SK-N-SH (cell line): Measurements from ENCODE around the gene OR8G1. TPM values are rescaled to one million over a fixed set of nuclear protein-coding genes. Genes with fewer than 3 reads are reported as not detected.

Experiments
- CTCF ChIA-PET: fragments of 300-600, 350-600 bp; formaldehyde crosslinking; extraction: SDS; loops from one replicate; lab custom pipeline; 2021; lab: Yijun Ruan, JAX
- POLR2A ChIA-PET: fragments of 350-600 bp; sonication (Branson Sonifier 250); formaldehyde crosslinking; extraction: SDS; loops from one replicate; lab custom pipeline; 2020; ENCODE audit warnings: antibody characterized with exemption, inconsistent platforms; lab: Yijun Ruan, JAX
- DNase-seq: peaks from one replicate; pipeline ENCODE4 v3.0.0; 2012
- H2AFZ ChIP-seq: fragments of 200-600 bp; sonication (generic); 2 replicates; pipeline ENCODE4 v1.8.1; 2016; ENCODE audit warnings: antibody characterized with exemption, mild to moderate bottlenecking, low read depth
- H3F3A ChIP-seq: fragments of 200-600 bp; sonication (generic); replicated peaks from 2 replicates; pipeline ENCODE3; 2016; ENCODE audit warnings: antibody characterized with exemption, mild to moderate bottlenecking; ENCODE audit not compliant: insufficient read depth
- H3K27ac ChIP-seq, 2 experiments: fragments of 200-500 bp in 1 of 2; fragments of 200-600 bp in 1 of 2; sonication (Bioruptor generic) in 1 of 2; sonication (generic), shearing (Covaris generic) in 1 of 2; 2 replicates each; pipeline versions ENCODE4 v1.5.1 to v1.6.1; 2014 to 2016; ENCODE audit warnings: low read depth in 2 of 2, inconsistent platforms in 1 of 2, low read length in 1 of 2, mild to moderate bottlenecking in 1 of 2, mixed read lengths in 1 of 2
- H3K27me3 ChIP-seq: fragments of 200-600 bp; sonication (generic), shearing (Covaris generic); 2 replicates; pipeline ENCODE4 v1.6.1; 2016; ENCODE audit warnings: mixed run types; ENCODE audit not compliant: insufficient read depth
- H3K36me3 ChIP-seq, 2 experiments: fragments of 200-500 bp in 1 of 2; fragments of 200-600 bp in 1 of 2; sonication (Bioruptor generic) in 1 of 2; sonication (generic) in 1 of 2; replicated peaks in 1 of 2; 2 replicates each; pipeline versions ENCODE3 to v1.5.1; 2014 to 2016; ENCODE audit warnings: low read length in 1 of 2, mild to moderate bottlenecking in 1 of 2; ENCODE audit not compliant: insufficient read depth in 2 of 2, control insufficient read depth in 1 of 2
- H3K4me1 ChIP-seq, 2 experiments: fragments of 200-500 bp in 1 of 2; fragments of 200-600 bp in 1 of 2; sonication (Bioruptor generic) in 1 of 2; sonication (generic), shearing (Covaris generic) in 1 of 2; 2 replicates each; pipeline versions ENCODE4 v1.5.1 to v1.6.1; 2014 to 2016; ENCODE audit warnings: low read depth in 1 of 2, low read length in 1 of 2, mixed run types in 1 of 2; ENCODE audit not compliant: insufficient read depth in 2 of 2, control insufficient read depth in 1 of 2
- H3K4me2 ChIP-seq: fragments of 200-600 bp; sonication (generic), shearing (Covaris generic); 2 replicates; pipeline ENCODE4 v1.6.1; 2017; ENCODE audit warnings: mixed run types
- H3K4me3 ChIP-seq, 2 experiments: fragments of 200-500 bp in 1 of 2; fragments of 200-600 bp in 1 of 2; sonication (Bioruptor generic) in 1 of 2; sonication (generic), shearing (Covaris generic) in 1 of 2; 2 replicates each; pipeline versions ENCODE4 v1.5.1 to v1.8.1; 2014 to 2016; ENCODE audit warnings: low read depth in 2 of 2, inconsistent platforms in 1 of 2, low read length in 1 of 2, mild to moderate bottlenecking in 1 of 2, mixed read lengths in 1 of 2, moderate library complexity in 1 of 2
- H3K79me2 ChIP-seq: fragments of 200-600 bp; sonication (generic); 2 replicates; pipeline ENCODE4 v1.8.1; 2017; ENCODE audit warnings: mild to moderate bottlenecking; ENCODE audit not compliant: insufficient read depth
- H3K9ac ChIP-seq: fragments of 200-600 bp; sonication (generic); 2 replicates; pipeline ENCODE4 v1.6.1; 2017; ENCODE audit warnings: mixed run types
- H3K9me2 ChIP-seq: fragments of 200-600 bp; sonication (generic); 2 replicates; pipeline ENCODE4 v1.6.1; 2017; ENCODE audit warnings: mixed run types
- H3K9me3 ChIP-seq: fragments of 200-600 bp; sonication (generic); 2 replicates; pipeline ENCODE4 v1.6.1; 2017; ENCODE audit warnings: mixed run types, mild to moderate bottlenecking, moderate library complexity
- H4K20me1 ChIP-seq: fragments of 200-600 bp; sonication (generic); 2 replicates; pipeline ENCODE4 v1.6.1; 2017; ENCODE audit warnings: mild to moderate bottlenecking, mixed run types; ENCODE audit not compliant: insufficient read depth
- CHD2 ChIP-seq: fragments of 150-350 bp; IDR thresholded peaks from 2 replicates; pipeline ENCODE4 v1.6.1; 2018; ENCODE audit warnings: low read length; ENCODE audit not compliant: partially characterized antibody
- ELF1 ChIP-seq: IDR thresholded peaks from 2 replicates; pipeline ENCODE4 v1.4.0; 2012
- FOXJ3 ChIP-seq: sonication (generic); formaldehyde crosslinking; IDR thresholded peaks from 2 replicates; pipeline ENCODE4 v1.5.1; 2020; ENCODE audit warnings: mild to moderate bottlenecking, missing genetic modification reagents
- GABPA ChIP-seq: IDR thresholded peaks from 2 replicates; pipeline ENCODE4 v1.4.0; 2012; ENCODE audit warnings: low read depth, mild to moderate bottlenecking
- IRF3 ChIP-seq: fragments of 150-350 bp; IDR thresholded peaks from 2 replicates; pipeline ENCODE4 v1.6.1; 2016; ENCODE audit warnings: mild to moderate bottlenecking, low read depth, low read length
- JUND ChIP-seq: IDR thresholded peaks from 2 replicates; pipeline ENCODE4 v1.4.0; 2012
- MEF2A ChIP-seq: IDR thresholded peaks from 2 replicates; pipeline ENCODE4 v1.4.0; 2012; ENCODE audit warnings: low read depth, borderline replicate concordance
- MXI1 ChIP-seq: IDR thresholded peaks from 2 replicates; pipeline ENCODE4 v1.6.1; 2012; ENCODE audit warnings: mild to moderate bottlenecking, low read depth, low read length, improper control_type of control experiment
- RAD21 ChIP-seq: IDR thresholded peaks from 2 replicates; pipeline ENCODE4 v1.6.1; 2012; ENCODE audit warnings: mild to moderate bottlenecking, low read length
- RCOR1 ChIP-seq: fragments of 150-350 bp; IDR thresholded peaks from 2 replicates; pipeline ENCODE4 v1.6.1; 2017; ENCODE audit warnings: antibody characterized with exemption, low read length
- RXRA ChIP-seq: IDR thresholded peaks from 2 replicates; pipeline ENCODE4 v1.4.0; 2012; ENCODE audit warnings: low read depth, mild to moderate bottlenecking, borderline replicate concordance
- TAF1 ChIP-seq: IDR thresholded peaks from 2 replicates; pipeline ENCODE4 v1.6.1; 2012; ENCODE audit warnings: low read depth, mild to moderate bottlenecking, low read length, moderate library complexity, borderline replicate concordance
- TCF12 ChIP-seq: IDR thresholded peaks from 2 replicates; pipeline ENCODE4 v1.4.0; 2012
- TEAD4 ChIP-seq: IDR thresholded peaks from 2 replicates; pipeline ENCODE4 v1.4.0; 2012; ENCODE audit warnings: mild to moderate bottlenecking, borderline replicate concordance; ENCODE audit not compliant: insufficient read depth
- whole genome bisulfite sequencing: methylation state at CpG from one replicate; pipeline ENCODE4 v1.1.6; 2017; ENCODE audit warnings: low lambda C conversion rate; 5-methylcytosine and 5-hydroxymethylcytosine counted together
- polyA plus RNA-seq, 3 experiments: library from polyadenylated mRNA; depleted of rRNA; stranded (reverse); fragments of >200 nt; gene quantifications; 2 replicates each; pipeline ENCODE4 v1.2.3, GENCODE V29; 2012
- TF ChIP-seq, protein P1 (sequence below): IDR thresholded peaks from 2 replicates; pipeline ENCODE4 v1.6.1; 2012; ENCODE audit warnings: mild to moderate bottlenecking, low read depth, low read length, moderate library complexity
- TF ChIP-seq, protein P2 (sequence below): fragments of 150-350 bp; IDR thresholded peaks from 2 replicates; pipeline ENCODE4 v1.6.1; 2017; ENCODE audit warnings: antibody characterized with exemption, low read length, low read depth, borderline replicate concordance
- TF ChIP-seq, protein P3 (sequence below): IDR thresholded peaks from 2 replicates; pipeline ENCODE4 v1.4.0; 2012; ENCODE audit warnings: low read depth
- TF ChIP-seq, protein P4 (sequence below): IDR thresholded peaks from 2 replicates; pipeline ENCODE4 v1.4.0; 2012; ENCODE audit warnings: low read depth, borderline replicate concordance

OR8G1 gene
- polyA plus RNA-seq, 1 of the 3 experiments (the other 2 are of a cell fraction), result not detected

- Histone ChIP-seq H3K27ac (no peak overlapping the region), H3K9ac (no peak overlapping the region), H3K79me2 (no peaks in the 10 kb centered on the region), H3K27me3 (no peaks in the 10 kb centered on the region; the same call in 1 of the 2 replicates), H3K9me2 (no peaks in the 10 kb centered on the region), H3K4me2 (no peak overlapping the region), H3F3A (no peaks in the 10 kb centered on the region), H4K20me1 (no peaks in the 10 kb centered on the region), H3K4me3 (no peak overlapping the region), H3K4me1 (no peaks in the 10 kb centered on the region), H3K36me3 (no peaks in the 10 kb centered on the region), H3K9me3 (no peaks in the 10 kb centered on the region), H2AFZ (no peak overlapping the region)
- TF ChIP-seq TCF12 (no peak), ELF1 (no peak), FOXJ3 (no peak), GABPA (no peak), TAF1 (no peak), TEAD4 (no peak), CHD2 (no peak), IRF3 (no peak), JUND (no peak), RCOR1 (no peak), MEF2A (no peak), RAD21 (no peak), RXRA (no peak), MXI1 (no peak)
- TF ChIP-seq, protein P1, sequence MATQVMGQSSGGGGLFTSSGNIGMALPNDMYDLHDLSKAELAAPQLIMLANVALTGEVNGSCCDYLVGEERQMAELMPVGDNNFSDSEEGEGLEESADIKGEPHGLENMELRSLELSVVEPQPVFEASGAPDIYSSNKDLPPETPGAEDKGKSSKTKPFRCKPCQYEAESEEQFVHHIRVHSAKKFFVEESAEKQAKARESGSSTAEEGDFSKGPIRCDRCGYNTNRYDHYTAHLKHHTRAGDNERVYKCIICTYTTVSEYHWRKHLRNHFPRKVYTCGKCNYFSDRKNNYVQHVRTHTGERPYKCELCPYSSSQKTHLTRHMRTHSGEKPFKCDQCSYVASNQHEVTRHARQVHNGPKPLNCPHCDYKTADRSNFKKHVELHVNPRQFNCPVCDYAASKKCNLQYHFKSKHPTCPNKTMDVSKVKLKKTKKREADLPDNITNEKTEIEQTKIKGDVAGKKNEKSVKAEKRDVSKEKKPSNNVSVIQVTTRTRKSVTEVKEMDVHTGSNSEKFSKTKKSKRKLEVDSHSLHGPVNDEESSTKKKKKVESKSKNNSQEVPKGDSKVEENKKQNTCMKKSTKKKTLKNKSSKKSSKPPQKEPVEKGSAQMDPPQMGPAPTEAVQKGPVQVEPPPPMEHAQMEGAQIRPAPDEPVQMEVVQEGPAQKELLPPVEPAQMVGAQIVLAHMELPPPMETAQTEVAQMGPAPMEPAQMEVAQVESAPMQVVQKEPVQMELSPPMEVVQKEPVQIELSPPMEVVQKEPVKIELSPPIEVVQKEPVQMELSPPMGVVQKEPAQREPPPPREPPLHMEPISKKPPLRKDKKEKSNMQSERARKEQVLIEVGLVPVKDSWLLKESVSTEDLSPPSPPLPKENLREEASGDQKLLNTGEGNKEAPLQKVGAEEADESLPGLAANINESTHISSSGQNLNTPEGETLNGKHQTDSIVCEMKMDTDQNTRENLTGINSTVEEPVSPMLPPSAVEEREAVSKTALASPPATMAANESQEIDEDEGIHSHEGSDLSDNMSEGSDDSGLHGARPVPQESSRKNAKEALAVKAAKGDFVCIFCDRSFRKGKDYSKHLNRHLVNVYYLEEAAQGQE, result no peak
- TF ChIP-seq, protein P2, sequence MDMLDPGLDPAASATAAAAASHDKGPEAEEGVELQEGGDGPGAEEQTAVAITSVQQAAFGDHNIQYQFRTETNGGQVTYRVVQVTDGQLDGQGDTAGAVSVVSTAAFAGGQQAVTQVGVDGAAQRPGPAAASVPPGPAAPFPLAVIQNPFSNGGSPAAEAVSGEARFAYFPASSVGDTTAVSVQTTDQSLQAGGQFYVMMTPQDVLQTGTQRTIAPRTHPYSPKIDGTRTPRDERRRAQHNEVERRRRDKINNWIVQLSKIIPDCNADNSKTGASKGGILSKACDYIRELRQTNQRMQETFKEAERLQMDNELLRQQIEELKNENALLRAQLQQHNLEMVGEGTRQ, result no peak
- TF ChIP-seq, protein P3, sequence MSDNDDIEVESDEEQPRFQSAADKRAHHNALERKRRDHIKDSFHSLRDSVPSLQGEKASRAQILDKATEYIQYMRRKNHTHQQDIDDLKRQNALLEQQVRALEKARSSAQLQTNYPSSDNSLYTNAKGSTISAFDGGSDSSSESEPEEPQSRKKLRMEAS, result no peak
- TF ChIP-seq, protein P4, sequence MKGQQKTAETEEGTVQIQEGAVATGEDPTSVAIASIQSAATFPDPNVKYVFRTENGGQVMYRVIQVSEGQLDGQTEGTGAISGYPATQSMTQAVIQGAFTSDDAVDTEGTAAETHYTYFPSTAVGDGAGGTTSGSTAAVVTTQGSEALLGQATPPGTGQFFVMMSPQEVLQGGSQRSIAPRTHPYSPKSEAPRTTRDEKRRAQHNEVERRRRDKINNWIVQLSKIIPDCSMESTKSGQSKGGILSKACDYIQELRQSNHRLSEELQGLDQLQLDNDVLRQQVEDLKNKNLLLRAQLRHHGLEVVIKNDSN, result no peak
- ChIA-PET POLR2A (no interaction called here), CTCF (interaction anchor here (1.3 to 13.1 kb wide), 3 partner anchors 90 to 134 kb away, joined by 3 to 247 read pairs (median 3); no protein-coding TSS in a partner anchor)
- WGBS, result 45% methylated on average over 7 of the region's 7 CpGs
- no peak for DNase-seq
Observed at GRCh38 chr11:124198897-124199296, 42.0 kb upstream of the OR8G1 start.
